Measurements from ENCODE around the gene IL2RG. TPM values are rescaled to one million over a fixed set of nuclear protein-coding genes. Genes with fewer than 3 reads are reported as not detected.
A peak's percentile ranks its signal among the peaks of the same experiment; 100 is the strongest.

The IL2RG gene
- total RNA-seq, 1 donor from 2014 or later = 9.9 TPM

- ATAC-seq (no peak), DNase-seq (ENCODE audit: low spot score) (no peak)
- intact Hi-C loops (cut with DNase I) = no loop called here
These were observed 28.6 kb downstream of the IL2RG start for GRCh38 chrX:71082822-71083221.

GRCh38 chrX:71082124-71082647 lies 29.2 kb downstream of the IL2RG start:
- intact Hi-C loops (cut with DNase I) = no loop called here
- DNase-seq (ENCODE audit: low spot score) = no peak
- no peak for ATAC-seq

- no peak for ATAC-seq
- DNase-seq (ENCODE audit: low spot score) = no peak
- intact Hi-C loops (cut with DNase I) = no loop called here
These were observed 29.9 kb downstream of the IL2RG start for GRCh38 chrX:71081330-71082123.

- intact Hi-C loops (cut with DNase I) = no loop called here
- DNase-seq (ENCODE audit: low spot score) = no peak
- ATAC-seq = no peak
These were observed 40.8 kb downstream of the IL2RG start for GRCh38 chrX:71070531-71070930.

GRCh38 chrX:71068044-71068918 lies 43.1 kb downstream of the IL2RG start, which contains the start of gene SNX12:
TSS of gene SNX12 (minus strand) at chrX:71068334. CDS start at chrX:71068306, 28 bp downstream.
- ATAC-seq (peak; percentile 99), DNase-seq (ENCODE audit: low spot score) (peak; percentile 91)

GRCh38 chrX:71067712-71068043 lies 43.7 kb downstream of the IL2RG start:
- no peak for DNase-seq (ENCODE audit: low spot score)
- intact Hi-C loops (cut with DNase I) = no loop called here
- ATAC-seq = peak; percentile 5

More at GRCh38 chrX:71068044-71068918, 43.1 kb downstream of the IL2RG start, which contains the start of gene SNX12:
- intact Hi-C loops (cut with DNase I) = no loop called here

GRCh38 chrX:71067089-71067488 lies 44.3 kb downstream of the IL2RG start:
- intact Hi-C loops (cut with DNase I) = no loop called here
- DNase-seq (ENCODE audit: low spot score) (no peak), ATAC-seq (no peak)

- ATAC-seq (no peak), DNase-seq (ENCODE audit: low spot score) (no peak)
- intact Hi-C loops (cut with DNase I) = no loop called here
These were observed 51.2 kb downstream of the IL2RG start for GRCh38 chrX:71060127-71060526.

- DNase-seq (ENCODE audit: low spot score) = no peak
- intact Hi-C loops (cut with DNase I) = no loop called here
- ATAC-seq = no peak
These were observed 53.4 kb downstream of the IL2RG start for GRCh38 chrX:71057848-71058530.

Other genes with a start within 250 kb of the IL2RG start
- gene TEX11, start 202.9 kb downstream of the IL2RG start, total RNA-seq = not detected
- 0.31 TPM for gene SLC7A3, start 180.5 kb downstream of the IL2RG start, total RNA-seq
- 65.6 TPM for gene SNX12, start 43.2 kb downstream of the IL2RG start, total RNA-seq
- gene FOXO4, start 15.7 kb downstream of the IL2RG start, total RNA-seq = 61.6 TPM
- not detected for gene CXorf65, start 4.8 kb downstream of the IL2RG start, total RNA-seq
- 65.1 TPM for gene MED12, start 7.0 kb upstream of the IL2RG start, total RNA-seq
- gene NLGN3, start 33.3 kb upstream of the IL2RG start, total RNA-seq = 20.6 TPM
- gene GJB1, start 111.6 kb upstream of the IL2RG start, total RNA-seq = 17.5 TPM
- gene ZMYM3, start 142.6 kb upstream of the IL2RG start, total RNA-seq = 28.8 TPM
- 187 TPM for gene NONO, start 172.1 kb upstream of the IL2RG start, total RNA-seq
- 1.8 TPM for gene ITGB1BP2, start 190.2 kb upstream of the IL2RG start, total RNA-seq